Stimulated activated CD8-positive, alpha-beta memory T cell treated with anti-CD3 and anti-CD28 coated beads, Interleukin-15, amount 100 ng/mL, for 24 hours (primary cell): ENCODE results near the gene HECTD4.
"Not testable (repeated sequence)": the region's sequence is repeated elsewhere in the genome, so short reads cannot be mapped to it uniquely, and the experiment has no call there.

ENCODE experiments used
- DNase-seq: peaks from one replicate; pipeline ENCODE4 v3.0.0-alpha.2; 2020; ENCODE audit warnings: low read depth

The HECTD4 gene

GRCh38 chr12:112116232-112117060 is 265.8 kb downstream of the HECTD4 start:
- DNase-seq, result no peak

GRCh38 chr12:112115259-112116045 is 266.8 kb downstream of the HECTD4 start:
- DNase-seq, result no peak

GRCh38 chr12:112112409-112113133 is 269.7 kb downstream of the HECTD4 start:
- no peak for DNase-seq

- no peak for DNase-seq
Measured at GRCh38 chr12:112111931-112112330, 270.3 kb downstream of the HECTD4 start.

GRCh38 chr12:112110787-112111662 is 271.2 kb downstream of the HECTD4 start:
- not testable (repeated sequence) for DNase-seq
